Stimulated activated CD4-positive, alpha-beta T cell treated with anti-CD3 and anti-CD28 coated beads, Interleukin-4, amount 100 ng/mL, for 4 hours (primary cell): Measurements from ENCODE around the gene DEFB110.

Experiments used
- DNase-seq, 2 experiments: peaks; one replicate each; pipeline ENCODE4 v3.0.0-alpha.2; 2020

The DEFB110 gene

DNA sequence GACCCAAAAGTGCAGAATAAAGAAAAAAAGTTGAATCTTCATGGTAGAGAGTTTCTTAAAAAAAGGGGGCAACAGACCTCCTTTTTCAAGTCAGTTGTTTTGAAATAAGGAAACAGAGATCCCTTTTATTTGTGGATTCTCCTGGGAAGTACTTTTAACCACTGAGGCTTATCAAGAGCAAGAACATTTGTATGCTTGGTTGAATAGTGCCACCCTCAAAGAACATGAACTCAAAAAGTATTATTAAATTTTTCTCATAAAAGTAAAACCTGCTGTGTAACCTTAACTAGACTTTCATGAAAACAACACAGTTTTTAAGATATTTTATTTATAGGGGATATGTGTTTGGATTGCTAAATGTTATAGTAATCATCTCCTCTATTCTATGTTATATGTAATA, at the start of gene DEFB110:
TSS of gene DEFB110 (minus strand) at position 101 of the 400 bp plus-strand sequence. CDS start at position 42, 59 bp downstream.
- no peak for DNase-seq

DNA sequence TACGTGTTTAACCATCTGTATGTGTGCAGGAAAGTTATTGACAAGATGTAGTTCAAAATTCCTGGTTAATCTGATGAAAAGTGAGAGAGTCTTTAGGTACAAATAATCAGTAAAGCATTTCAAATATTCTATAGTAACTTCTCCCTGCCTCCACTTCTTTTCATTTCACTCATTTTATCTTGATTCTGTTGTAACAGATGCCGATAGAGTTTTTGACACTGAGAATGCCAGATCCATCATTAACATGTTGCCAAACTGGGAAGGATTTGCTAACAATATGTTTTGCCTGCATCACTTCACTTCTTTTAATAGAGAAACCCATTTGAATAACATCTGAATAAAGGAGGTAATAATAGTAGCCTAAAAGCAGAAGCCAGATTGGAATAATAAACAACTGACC, 48.3 kb upstream of the DEFB110 start:
- DNase-seq: no peak

DNA sequence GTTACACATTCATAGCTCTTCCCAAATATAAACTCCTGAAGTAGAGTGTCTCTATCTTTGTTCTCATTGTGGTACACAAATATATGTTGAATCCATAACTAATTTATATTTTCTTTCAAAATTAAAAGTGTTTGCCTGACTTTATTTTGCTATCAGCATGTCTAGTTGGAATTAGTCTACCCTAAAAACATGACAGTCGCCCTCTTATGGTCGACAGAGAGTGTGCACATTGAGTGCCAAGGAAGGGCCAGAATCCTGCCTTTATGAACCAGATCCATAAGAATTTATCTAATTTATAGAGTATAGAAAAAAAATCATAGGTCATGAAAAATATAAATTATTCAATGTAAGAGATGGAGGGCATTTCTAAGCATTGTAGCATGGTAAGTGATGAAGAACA, 40.3 kb upstream of the DEFB110 start:
- DNase-seq: no peak

DNA sequence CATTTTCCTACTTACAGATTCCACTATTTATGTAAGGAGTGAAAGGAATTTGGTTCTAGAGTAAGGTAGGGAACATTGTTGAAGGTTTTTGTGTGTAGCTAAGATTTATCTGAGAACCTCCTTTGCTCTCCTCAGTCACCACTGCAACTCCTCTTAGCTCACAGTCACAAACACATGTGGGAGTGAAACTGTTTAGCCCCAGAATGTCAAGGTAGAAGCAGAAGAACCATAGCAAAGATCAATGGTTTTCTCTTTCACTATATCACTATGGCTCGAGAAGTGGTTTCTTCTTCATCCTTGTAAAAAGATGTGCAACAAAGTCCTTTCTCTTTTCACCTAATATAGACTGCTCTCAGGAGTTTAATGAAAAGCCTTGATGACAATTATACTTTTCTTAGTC, 34.4 kb upstream of the DEFB110 start:
- DNase-seq: no peak

DNA sequence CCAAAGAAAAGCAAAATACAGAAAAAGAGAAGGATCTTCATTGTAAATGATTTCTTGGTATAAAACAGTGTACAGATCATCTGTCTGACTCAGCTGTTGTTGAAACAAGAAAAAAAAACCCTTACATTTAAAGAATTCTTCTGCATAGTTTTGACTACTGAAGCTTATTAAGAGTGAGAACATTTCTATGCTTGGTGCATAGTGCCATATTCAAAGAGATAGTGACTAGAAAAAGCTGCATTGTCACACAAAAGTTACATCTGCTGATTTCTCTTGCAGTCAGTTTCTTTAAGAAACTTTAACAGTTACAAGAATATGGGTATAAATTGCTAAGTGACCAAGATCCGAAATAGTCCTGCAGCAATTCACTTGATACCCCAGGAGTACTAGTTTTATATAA, 28.0 kb upstream of the DEFB110 start, which contains the start of gene DEFB112:
TSS of gene DEFB112 (minus strand) at position 101 of the 400 bp plus-strand sequence. CDS start at position 41, 60 bp downstream.
- DNase-seq: no peak

DNA sequence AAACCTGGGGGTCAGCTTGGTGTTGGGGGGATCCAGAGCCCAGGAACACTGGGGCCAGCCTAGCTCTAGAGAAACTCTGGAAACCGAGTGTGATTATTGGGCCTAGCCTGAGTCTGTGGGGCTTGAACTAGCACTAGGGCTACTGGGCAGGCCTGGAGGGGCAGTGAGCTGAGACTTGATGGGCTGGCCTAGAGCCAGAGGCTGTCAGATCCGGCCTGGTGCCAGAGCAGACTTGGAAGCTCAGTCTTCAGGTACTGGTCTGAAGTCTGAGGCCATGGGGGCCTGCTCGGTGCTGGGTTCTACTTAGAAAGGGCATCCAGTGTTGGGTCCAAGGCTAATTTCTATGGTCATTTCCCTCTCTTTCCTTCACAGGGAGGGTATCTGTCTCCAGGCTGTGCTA, 25.2 kb upstream of the DEFB110 start:
- DNase-seq: no peak

DNA sequence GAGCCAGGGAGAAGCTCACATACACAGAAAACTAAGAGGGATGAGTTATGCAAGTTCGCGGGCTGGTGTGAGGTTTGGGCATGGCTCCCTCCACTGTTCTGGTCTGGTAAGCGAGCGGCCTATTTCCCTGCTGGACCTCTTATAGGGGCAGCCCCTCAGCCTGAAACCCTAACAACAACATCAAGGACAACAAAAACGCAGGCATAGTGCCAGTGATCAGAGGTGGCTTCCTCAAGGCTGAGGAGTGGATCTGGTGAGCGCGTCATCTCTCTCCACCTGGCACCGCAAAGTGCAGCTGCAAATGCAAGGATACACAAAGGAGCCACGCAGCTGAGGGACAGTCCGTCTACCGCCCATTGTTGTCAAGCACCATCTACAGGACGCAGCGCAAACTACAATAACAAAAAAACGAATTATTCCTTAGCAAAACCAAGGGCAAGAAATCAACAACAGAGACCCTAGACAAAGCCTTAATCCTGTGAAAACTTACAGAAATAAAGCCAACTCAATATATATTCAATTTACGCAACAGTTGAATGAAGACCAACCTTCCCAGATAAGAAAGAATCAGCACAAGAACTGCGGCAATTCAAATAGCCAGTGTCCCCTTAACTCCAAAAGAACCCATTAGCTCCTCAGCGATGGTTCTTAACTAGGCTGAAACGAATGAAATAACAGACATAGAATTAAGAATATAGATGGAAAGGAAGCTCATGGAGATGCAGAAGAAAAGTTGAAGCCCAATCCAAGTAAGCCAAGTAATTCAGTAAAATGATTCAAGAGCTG, 9.2 kb upstream of the DEFB110 start:
- no peak for DNase-seq

DNA sequence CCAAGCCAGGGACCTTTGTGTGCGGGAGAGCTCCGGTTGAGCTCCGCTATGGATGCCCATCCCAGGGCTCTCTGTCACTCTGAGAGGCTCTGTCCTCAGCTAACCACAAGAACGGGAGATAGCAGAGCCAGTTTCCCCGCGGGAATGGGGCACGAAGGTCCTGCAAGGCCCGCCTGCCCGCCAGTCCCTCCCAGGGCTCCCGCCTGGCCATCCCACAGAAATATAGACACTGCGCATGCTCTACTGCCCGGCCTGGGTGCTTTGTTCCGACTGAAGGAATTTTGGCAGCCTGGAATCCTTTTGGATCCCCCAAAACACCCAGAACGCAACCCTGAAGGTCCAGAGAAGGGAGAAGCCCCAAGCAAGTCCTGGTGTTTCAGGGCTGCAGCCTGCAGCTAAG, 8.6 kb upstream of the DEFB110 start:
- DNase-seq: no peak

DNA sequence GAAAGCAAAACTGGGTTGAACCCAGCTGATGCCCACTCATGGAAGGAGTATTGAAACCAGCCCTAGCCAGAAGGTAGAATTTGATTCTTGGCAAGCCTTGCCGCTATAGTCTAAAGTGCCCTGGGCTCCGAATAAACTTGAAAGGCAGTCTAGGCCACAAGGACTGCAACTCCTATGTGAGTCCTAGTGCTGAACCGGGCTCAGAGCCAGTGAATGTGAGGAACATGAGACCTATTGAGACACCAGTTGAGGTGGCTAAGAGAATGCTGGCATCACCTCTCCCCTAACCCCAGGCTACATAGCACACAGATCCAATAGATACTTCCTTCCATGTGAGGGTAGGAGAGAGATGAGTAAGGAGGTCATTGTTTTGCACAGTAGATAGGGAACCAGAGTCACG, 3.5 kb upstream of the DEFB110 start:
- no peak for DNase-seq

DNA sequence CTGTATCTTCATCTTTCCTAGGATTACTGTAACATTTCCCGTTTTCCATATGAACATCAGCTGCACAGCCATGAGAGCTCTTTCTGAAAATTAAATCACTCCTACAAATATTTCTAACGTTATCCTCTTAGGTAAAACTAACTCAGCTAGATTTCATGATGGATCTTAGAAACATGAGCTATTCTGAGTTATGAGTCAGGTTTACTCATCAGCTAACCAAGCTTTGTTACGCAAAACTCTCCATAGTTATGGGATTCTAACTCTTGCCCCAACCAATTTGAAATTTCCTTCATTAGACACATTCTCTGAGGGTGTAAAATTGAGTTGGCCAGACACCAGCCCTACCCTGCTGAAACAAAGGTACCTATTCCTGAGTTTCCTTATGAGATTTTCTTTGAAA, 14.0 kb downstream of the DEFB110 start:
- no peak for DNase-seq

DNA sequence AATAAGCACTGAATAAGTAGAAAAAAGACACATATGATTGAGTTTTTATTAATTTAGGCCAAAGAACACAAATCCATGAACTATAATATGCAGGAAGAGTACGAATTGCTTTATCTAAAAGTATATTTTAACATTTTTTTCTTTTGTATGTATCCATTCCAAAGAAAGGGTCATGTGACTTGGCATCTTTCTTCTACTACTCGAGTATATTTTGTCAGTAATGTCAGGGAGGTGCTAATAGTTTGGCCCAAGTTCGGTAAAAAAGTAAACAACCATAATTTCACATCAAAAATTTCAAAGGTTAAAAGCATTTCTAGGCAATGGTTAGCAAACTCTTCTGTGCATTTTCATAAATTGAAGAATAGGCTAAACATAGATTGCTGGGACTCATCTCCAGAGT, 18.7 kb downstream of the DEFB110 start:
- no peak for DNase-seq

DNA sequence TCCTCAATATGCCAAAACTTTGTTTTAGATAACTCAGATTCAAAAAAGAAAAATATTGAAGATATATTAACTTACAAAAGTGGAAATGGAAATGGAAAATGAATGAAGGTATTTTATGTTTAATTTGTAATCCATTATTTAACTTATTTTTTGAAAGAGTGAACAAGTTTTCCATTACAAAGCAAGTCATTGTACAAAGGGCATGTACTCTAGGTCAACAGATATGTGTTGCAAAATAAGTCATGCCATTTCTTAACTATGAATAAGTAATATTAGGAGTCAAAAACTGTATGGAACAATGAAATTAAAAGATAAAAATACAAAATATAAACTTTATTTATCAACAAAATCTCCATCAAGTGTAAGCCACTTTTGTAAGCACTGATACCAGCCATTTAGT, 26.5 kb downstream of the DEFB110 start:
- DNase-seq: no peak

DNA sequence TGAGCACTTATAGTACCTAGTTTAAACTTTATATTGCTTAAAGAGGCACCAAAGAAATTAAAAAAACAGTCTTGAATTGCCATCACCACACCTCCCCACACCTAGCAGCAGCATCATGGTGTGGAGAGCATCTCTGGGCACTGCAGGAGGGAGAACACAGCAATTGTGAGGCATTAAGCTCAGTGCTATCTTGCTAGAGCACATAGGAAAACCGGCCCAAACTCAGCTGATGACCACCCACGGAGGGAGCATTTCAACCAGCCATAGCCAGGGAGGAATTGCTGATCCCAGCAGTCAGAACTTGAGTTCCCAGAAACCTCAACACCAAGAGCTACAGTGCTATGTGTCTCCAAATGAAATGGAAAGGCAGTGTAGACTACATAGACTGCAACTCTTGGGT, 32.9 kb downstream of the DEFB110 start:
- no peak for DNase-seq

DNA sequence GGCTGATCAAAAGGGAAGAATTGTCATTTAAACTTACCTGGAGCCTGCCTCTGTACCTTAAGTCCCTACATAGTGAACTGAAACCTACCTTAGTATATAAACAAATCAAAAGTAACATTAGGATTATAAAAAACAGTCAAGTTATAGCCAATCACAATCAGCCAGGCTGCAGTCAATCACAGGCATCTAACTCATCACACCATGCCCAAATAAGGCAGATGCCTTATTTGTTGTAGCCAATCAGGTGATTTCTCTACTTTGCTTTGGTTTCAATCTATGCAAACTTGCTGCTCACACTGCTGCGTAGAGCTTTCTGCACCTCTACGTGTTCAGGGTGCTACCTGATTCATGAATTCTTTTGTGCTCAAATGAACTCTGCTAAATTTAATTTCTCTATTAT, 34.0 kb downstream of the DEFB110 start:
- no peak for DNase-seq

DNA sequence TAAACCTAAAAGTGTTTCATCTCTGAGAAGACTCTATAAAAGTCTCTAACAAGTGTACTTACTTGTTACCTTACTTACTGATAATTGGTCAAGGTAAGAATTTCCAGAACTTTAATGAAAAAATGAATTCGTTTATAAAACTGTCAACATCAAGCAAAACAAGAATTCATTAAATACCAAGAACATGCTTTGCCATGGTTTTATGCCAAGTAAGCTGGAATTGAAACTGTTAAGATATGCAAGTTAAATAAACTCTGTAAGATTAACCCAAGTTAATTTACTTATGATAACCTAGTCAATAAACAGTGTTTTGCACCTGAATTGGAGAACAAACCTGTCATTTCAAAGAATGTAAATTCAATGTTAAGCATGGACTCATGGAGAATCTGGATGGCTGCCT, 35.2 kb downstream of the DEFB110 start:
- DNase-seq: no peak

DNA sequence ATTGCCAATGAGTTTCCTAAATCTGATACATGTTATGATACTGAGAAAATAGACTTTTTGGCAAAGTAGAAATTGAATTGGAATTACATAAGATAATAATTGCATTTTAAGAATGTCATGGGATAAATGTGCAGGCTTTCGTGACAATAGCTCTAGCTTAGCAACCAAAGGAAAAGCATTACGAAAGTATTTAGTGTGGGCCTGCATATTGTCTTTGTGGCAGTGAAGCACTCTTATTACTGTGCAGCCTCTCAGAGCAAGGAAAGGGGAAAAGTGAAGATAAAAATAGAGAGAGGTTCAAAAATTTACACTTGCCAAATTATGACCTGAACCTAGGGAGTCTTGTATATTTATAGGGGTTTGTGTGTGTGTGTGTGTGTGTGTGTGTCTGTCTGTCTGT, 39.7 kb downstream of the DEFB110 start:
- DNase-seq: no peak

DNA sequence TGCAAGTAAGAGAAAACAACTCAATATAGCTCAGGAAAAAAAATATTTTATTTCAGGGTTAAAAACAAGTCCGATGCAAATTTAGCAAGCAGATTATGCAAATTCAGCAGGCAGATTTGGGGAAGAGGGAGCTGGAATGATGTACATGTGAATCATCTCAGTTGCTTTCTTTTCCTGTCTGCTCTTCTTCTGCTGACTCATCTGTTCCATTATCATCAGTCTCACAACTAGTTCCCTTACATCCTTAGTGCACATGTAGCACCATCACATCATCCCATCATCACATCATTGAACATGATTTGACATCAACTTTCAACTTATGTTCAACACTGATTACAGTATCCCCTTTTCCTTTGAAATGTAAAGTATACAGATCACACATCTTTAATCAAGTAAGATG, 40.9 kb downstream of the DEFB110 start:
- DNase-seq: no peak

DNA sequence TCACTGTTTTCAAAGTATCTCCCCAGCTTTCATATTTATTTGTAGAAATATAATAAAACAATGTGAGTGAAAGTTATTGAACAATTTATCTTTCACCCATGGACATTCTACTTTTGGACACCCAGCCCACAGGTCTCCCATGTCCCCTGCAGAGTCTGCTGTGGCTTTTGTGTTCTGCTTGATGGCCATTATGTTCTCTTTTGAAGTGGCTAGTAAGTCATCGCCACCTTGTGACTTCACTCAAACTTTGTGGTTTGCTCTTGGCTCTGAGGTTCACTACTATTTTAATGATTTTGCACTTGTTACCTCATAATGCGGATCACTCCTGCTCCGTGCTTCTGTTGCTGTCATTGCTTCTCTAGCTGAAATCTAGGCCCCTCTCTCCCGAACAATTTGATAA, 42.2 kb downstream of the DEFB110 start:
- DNase-seq: no peak

DNA sequence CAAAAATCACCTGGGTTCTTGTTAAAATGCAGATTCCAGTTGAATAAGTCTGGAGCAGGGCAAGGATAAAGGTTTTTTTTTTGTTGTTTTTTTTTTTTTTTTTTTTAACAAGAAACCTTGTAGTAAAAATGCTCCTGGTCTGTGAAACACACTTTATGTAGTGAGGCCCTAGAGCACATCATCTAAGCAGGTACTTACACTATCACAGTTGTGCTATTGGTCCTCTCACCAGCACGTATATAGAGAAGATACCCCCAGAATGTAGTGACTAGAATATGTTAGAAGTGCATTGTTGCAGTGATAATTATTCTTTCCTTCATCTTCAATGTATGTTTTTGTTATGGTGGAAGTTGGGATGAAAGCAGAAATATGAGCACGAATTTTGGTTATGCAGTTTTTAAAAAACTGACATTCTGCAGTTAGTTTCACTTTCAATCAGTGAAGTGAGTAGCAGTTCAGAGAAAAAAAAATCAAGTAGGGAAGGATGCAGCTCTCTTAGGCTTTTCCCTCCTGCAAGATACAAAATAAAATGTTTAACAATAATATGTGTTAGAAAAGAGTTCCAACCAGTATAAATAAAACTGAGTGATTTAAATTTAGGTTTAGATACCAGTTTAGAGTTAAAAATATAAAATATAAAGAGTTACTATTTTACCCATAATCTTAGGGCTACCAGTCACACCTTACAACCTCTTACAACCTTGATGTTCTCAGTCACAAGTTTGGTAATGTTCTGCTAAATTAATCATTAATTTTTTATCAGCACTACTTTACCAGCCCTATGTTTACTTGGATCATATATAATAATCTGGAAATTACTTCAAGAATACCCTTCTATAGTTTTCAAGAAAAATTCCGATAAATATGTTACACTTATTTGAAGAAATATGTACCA, 43.2 kb downstream of the DEFB110 start:
- DNase-seq: no peak

DNA sequence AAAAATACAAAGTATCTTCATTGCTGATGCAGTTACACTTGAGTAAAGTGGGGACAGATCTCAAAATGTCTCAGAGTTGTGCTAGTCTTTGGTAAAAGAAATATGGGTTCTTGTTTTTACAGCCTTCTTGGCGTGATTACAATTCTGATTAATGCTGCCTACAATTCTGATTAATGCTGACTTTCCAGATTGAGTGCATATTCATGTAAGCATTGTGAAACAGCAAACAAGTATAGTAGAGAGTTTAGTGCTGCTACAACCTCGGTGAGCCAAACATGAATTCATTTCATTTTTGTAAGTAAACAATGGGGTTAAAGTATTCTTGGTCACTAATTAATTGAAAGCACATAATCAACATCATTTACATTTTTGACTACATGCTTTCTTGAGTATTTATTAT, 52.2 kb downstream of the DEFB110 start, which contains the start of gene DEFB113:
TSS of gene DEFB113 (minus strand) at position 21 of the 400 bp plus-strand sequence. CDS start at position 21, 0 bp downstream.
- no peak for DNase-seq
